NCI-H345 treated with DMSO at 0.1 percent for 48 hours (cell line): ENCODE data around the gene MAP2K5.

Source experiments
- DNase-seq: peaks from one replicate; lab custom pipeline; 2025; ENCODE audit not compliant: unreplicated experiment; lab: John Stamatoyannopoulos, UW

The MAP2K5 gene

GRCh38 chr15:67746450-67746849 is 203.9 kb downstream of the MAP2K5 start:
- no peak for DNase-seq

- DNase-seq: no peak
These were observed 205.4 kb downstream of the MAP2K5 start for GRCh38 chr15:67747921-67748320.

GRCh38 chr15:67750371-67750770 is 207.9 kb downstream of the MAP2K5 start:
- DNase-seq: no peak

GRCh38 chr15:67753891-67754290 is 211.4 kb downstream of the MAP2K5 start:
- no peak for DNase-seq

GRCh38 chr15:67755264-67755663 is 212.8 kb downstream of the MAP2K5 start:
- DNase-seq: no peak

GRCh38 chr15:67755936-67756335 is 213.4 kb downstream of the MAP2K5 start:
- no peak for DNase-seq

GRCh38 chr15:67758619-67759300 is 216.3 kb downstream of the MAP2K5 start:
- DNase-seq: no peak

GRCh38 chr15:67760901-67761300 is 218.4 kb downstream of the MAP2K5 start:
- no peak for DNase-seq

- DNase-seq: no peak
These were observed 218.8 kb downstream of the MAP2K5 start for GRCh38 chr15:67761343-67761742.

GRCh38 chr15:67762610-67763368 is 220.3 kb downstream of the MAP2K5 start:
- no peak for DNase-seq

GRCh38 chr15:67765701-67766100 is 223.2 kb downstream of the MAP2K5 start:
- no peak for DNase-seq

GRCh38 chr15:67766968-67767367 is 224.5 kb downstream of the MAP2K5 start:
- no peak for DNase-seq

- no peak for DNase-seq
These were observed 225.9 kb downstream of the MAP2K5 start for GRCh38 chr15:67768313-67768977.

GRCh38 chr15:67769497-67770357 is 227.2 kb downstream of the MAP2K5 start:
- no peak for DNase-seq

- DNase-seq: no peak
These were observed 227.8 kb downstream of the MAP2K5 start for GRCh38 chr15:67770358-67770628.

- no peak for DNase-seq
These were observed 228.8 kb downstream of the MAP2K5 start for GRCh38 chr15:67771189-67771800.

GRCh38 chr15:67774626-67775025 is 232.1 kb downstream of the MAP2K5 start:
- DNase-seq: no peak

- no peak for DNase-seq
These were observed 232.7 kb downstream of the MAP2K5 start for GRCh38 chr15:67775250-67775649.

GRCh38 chr15:67775998-67776397 is 233.5 kb downstream of the MAP2K5 start:
- no peak for DNase-seq

GRCh38 chr15:67776600-67776999 is 234.1 kb downstream of the MAP2K5 start:
- DNase-seq: no peak

- no peak for DNase-seq
These were observed 234.6 kb downstream of the MAP2K5 start for GRCh38 chr15:67777071-67777470.
